Breast epithelium (tissue), 4 donors: ENCODE data around the gene ANKRD63. TPM values are rescaled to one million over a fixed set of nuclear protein-coding genes. Genes with fewer than 3 reads are reported as not detected.

Experiments used
- DNase-seq, 2 donors: peaks; one replicate each; pipeline ENCODE4 v3.0.0-alpha.2; 2019; ENCODE audit warnings: low spot score in 2 of 2
- H3K27ac ChIP-seq, 2 donors: fragments of 200-600 bp; sonication (generic) in 1 of 2; one replicate each; pipeline ENCODE4 v1.5.1; 2016 to 2019; ENCODE audit warnings: mild to moderate bottlenecking in 1 of 2
- H3K27me3 ChIP-seq, 2 donors: fragments of 200-600 bp; sonication (generic) in 1 of 2; one replicate each; pipeline versions ENCODE4 v1.5.1 to v1.6.0; 2017 to 2019; ENCODE audit warnings: control low read depth in 1 of 2, mild to moderate bottlenecking in 1 of 2
- H3K36me3 ChIP-seq: fragments of 200-600 bp; one replicate; pipeline ENCODE4 v1.5.1; 2019
- H3K4me1 ChIP-seq, 2 donors: fragments of 200-600 bp; sonication (generic); one replicate each; pipeline ENCODE4 v1.5.1; 2016 to 2019; ENCODE audit warnings: control low read depth in 1 of 2
- H3K4me3 ChIP-seq, 3 donors: fragments of 200-600 bp; sonication (generic); 1 replicate in 2 of 3; 2 replicates in 1 of 3; pipeline ENCODE4 v1.5.1; 2016 to 2019; ENCODE audit warnings: mild to moderate bottlenecking in 3 of 3, moderate library complexity in 2 of 3
- H3K9me3 ChIP-seq, 2 donors: fragments of 200-600 bp; sonication (generic) in 1 of 2; one replicate each; pipeline ENCODE4 v1.5.1; 2016 to 2019; ENCODE audit warnings: control low read depth in 1 of 2
- POLR2A ChIP-seq: fragments of 450-650 bp; IDR thresholded peaks from one replicate; pipeline ENCODE4 v1.6.1; 2016; ENCODE audit warnings: antibody characterized with exemption, mild to moderate bottlenecking, moderate library complexity
- POLR2AphosphoS5 ChIP-seq, 3 donors: sonication (generic); formaldehyde crosslinking; IDR thresholded peaks; one replicate each; pipeline ENCODE4 v1.6.1; 2017; ENCODE audit warnings: antibody characterized with exemption in 3 of 3
- intact Hi-C: fragments of 100-400 bp; cut with DNase I; formaldehyde crosslinking; loops from one replicate; pipeline ENCODE4 v1.15.1; 2023; ENCODE audit warnings: low total_unique reads
- total RNA-seq, 3 donors: library from RNA; depleted of rRNA; stranded (reverse); fragments of >200 nt; gene quantifications; one replicate each; pipeline ENCODE4 v1.1.0, GENCODE V29; 2016
- TF ChIP-seq, protein P1 (sequence below), 3 donors: fragments of 450-650 bp; IDR thresholded peaks; one replicate each; pipeline ENCODE4 v1.5.1; 2016 to 2017; ENCODE audit warnings: antibody characterized with exemption in 3 of 3, mild to moderate bottlenecking in 3 of 3, moderate library complexity in 3 of 3

The ANKRD63 gene
- total RNA-seq, 3 donors from 2014 or later = not detected

- no peak overlapping the region for H3K4me3 ChIP-seq
- DNase-seq = no peak
- H3K36me3 ChIP-seq = no peaks in the 10 kb centered on the region
- no peaks in the 10 kb centered on the region for H3K4me1 ChIP-seq
- no peak overlapping the region for H3K27ac ChIP-seq
- no peaks in the 10 kb centered on the region for H3K27me3 ChIP-seq
- no peak for TF ChIP-seq POLR2A
- intact Hi-C loops = loop anchor here (5.0 to 10.0 kb wide), 2 partner anchors 35 to 227 kb away; partner anchors contain the start of gene PAK6
- no peaks in the 10 kb centered on the region for H3K9me3 ChIP-seq
Measured at GRCh38 chr15:40271685-40272484, 11.0 kb downstream of the ANKRD63 start.

DNA sequence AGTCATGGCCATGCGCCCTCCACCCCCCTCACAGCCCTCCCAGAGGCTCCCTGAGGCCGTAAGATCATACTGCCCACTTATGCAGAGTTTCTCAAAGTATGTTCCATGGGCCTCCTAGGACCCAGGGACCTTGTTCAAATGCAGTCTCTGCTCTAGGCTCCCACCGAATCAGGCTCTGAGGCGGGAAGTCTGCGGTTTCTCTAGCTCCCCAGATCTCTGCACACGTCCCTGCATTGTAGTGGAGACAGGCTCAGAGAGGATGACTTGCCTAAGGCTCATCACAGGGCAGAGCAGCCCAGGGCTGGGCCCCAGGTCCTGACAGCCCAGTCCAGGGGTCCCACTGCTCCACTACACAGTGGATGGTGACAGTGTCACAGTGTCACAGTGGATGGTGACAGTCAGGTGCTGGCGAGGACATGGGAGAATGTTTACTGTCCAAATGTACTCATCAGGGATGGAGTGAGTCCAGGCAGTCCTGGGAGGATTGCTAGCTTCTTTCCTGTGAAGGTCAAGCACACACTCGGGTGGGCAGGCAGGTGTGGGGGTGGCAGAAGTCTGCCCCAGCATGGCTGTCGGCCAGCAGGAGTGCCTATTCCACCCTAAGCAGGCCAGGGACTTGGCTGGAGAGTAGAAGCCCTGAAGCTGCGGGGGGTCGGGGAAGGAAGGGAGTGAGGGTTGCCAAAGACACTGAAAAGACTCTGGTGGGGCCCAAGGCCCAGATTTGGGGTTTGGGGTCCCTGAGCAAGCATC, 12.4 kb downstream of the ANKRD63 start:
- DNase-seq = no peak
- Histone ChIP-seq H3K4me3 (no peak overlapping the region), H3K36me3 (no peaks in the 10 kb centered on the region), H3K9me3 (no peaks in the 10 kb centered on the region), H3K4me1 (no peaks in the 10 kb centered on the region), H3K27me3 (no peaks in the 10 kb centered on the region), H3K27ac (no peak overlapping the region)
- intact Hi-C loops = loop anchor here (5.0 to 10.0 kb wide), 2 partner anchors 33 to 226 kb away; partner anchors contain the start of gene PAK6
- no peak for TF ChIP-seq POLR2AphosphoS5 (IDR thresholded peaks at IDR 0.05)
- TF ChIP-seq, protein P1, sequence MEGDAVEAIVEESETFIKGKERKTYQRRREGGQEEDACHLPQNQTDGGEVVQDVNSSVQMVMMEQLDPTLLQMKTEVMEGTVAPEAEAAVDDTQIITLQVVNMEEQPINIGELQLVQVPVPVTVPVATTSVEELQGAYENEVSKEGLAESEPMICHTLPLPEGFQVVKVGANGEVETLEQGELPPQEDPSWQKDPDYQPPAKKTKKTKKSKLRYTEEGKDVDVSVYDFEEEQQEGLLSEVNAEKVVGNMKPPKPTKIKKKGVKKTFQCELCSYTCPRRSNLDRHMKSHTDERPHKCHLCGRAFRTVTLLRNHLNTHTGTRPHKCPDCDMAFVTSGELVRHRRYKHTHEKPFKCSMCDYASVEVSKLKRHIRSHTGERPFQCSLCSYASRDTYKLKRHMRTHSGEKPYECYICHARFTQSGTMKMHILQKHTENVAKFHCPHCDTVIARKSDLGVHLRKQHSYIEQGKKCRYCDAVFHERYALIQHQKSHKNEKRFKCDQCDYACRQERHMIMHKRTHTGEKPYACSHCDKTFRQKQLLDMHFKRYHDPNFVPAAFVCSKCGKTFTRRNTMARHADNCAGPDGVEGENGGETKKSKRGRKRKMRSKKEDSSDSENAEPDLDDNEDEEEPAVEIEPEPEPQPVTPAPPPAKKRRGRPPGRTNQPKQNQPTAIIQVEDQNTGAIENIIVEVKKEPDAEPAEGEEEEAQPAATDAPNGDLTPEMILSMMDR (IDR thresholded peaks at IDR 0.05) = no peak
- TF ChIP-seq POLR2A = no peak

DNA sequence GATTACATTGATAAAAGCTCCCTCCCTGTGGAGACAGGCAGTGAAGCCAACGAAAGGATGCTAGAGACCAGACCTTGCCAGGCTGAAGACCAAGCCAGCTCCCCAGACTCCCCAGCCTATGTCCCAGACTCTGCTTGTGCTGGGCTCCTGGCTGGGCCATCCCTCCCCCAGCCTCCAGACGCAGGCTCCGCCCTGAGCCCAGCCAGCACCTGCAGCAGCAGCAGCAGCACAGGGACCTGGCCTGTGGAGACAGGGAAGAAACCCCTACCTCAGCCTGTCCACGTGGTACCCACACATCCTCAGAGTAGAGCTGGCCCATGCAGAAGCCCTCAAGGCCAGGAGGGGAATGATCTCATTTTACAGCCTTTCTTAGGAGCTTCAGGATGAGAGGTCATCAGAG, 13.3 kb downstream of the ANKRD63 start:
- no peaks in the 10 kb centered on the region for H3K9me3 ChIP-seq
- H3K4me1 ChIP-seq = no peaks in the 10 kb centered on the region
- intact Hi-C loops = loop anchor here (5.0 to 10.0 kb wide), 2 partner anchors 32 to 225 kb away; partner anchors contain the start of gene PAK6
- H3K27me3 ChIP-seq = no peaks in the 10 kb centered on the region
- TF ChIP-seq POLR2AphosphoS5 (IDR thresholded peaks at IDR 0.05) (no peak), POLR2A (no peak)
- TF ChIP-seq, protein P1 (IDR thresholded peaks at IDR 0.05) = no peak
- DNase-seq = no peak
- H3K27ac ChIP-seq = no peak overlapping the region
- no peak overlapping the region for H3K4me3 ChIP-seq
- H3K36me3 ChIP-seq = no peaks in the 10 kb centered on the region

DNA sequence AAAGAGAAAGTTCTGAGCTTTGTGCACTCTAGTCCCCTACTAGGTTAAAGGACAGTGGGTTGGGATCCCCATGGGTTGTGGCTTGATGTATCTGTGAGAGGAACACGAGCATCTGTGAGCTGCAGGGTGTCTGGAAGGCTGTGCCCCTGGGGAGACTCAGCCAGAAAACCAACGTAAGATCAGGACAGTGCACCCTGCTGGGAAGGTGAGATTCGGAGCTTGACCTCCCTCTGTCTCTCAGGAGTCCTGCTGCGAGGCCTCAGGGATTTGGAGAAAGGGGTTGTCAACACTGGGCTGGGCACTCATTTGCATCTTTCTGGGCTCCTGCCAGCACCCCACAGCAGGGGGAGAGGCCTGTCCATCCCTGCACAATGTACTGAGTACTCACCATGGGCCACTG, 15.2 kb downstream of the ANKRD63 start:
- H3K27ac ChIP-seq = no peak overlapping the region
- H3K4me1 ChIP-seq = no peaks in the 10 kb centered on the region
- no peaks in the 10 kb centered on the region for H3K36me3 ChIP-seq
- intact Hi-C loops = no loop called here
- DNase-seq = no peak
- no peak overlapping the region for H3K4me3 ChIP-seq
- H3K27me3 ChIP-seq = no peaks in the 10 kb centered on the region
- TF ChIP-seq, protein P1 (IDR thresholded peaks at IDR 0.05) = no peak
- TF ChIP-seq POLR2A (no peak), POLR2AphosphoS5 (IDR thresholded peaks at IDR 0.05) (no peak)
- H3K9me3 ChIP-seq = no peaks in the 10 kb centered on the region

- intact Hi-C loops = no loop called here
- no peak overlapping the region for H3K4me3 ChIP-seq
- peak overlapping the region; percentile 61 to 64 for H3K27ac ChIP-seq
- H3K9me3 ChIP-seq = no peaks in the 10 kb centered on the region
- no peaks in the 10 kb centered on the region for H3K4me1 ChIP-seq
- H3K36me3 ChIP-seq = no peaks in the 10 kb centered on the region
- TF ChIP-seq POLR2AphosphoS5 (IDR thresholded peaks at IDR 0.05) = no peak
- TF ChIP-seq, protein P1 (IDR thresholded peaks at IDR 0.05) = no peak
- TF ChIP-seq POLR2A = no peak
- peak in 1 of 2 donors; percentile 53 for DNase-seq
- no peaks in the 10 kb centered on the region for H3K27me3 ChIP-seq
Measured at GRCh38 chr15:40266828-40267304, 16.0 kb downstream of the ANKRD63 start.
